HG02981 (cell line): ENCODE results near the gene KRT17.
"Not testable (repeated sequence)": the region's sequence is repeated elsewhere in the genome, so short reads cannot be mapped to it uniquely, and the experiment has no call there.

Experiments used
- ATAC-seq: cut with Tn5 transposase; IDR thresholded peaks from one replicate; pipeline ENCODE4 v1.9.1; 2021; ENCODE audit warnings: mild to moderate bottlenecking, moderate library complexity; ENCODE audit not compliant: unreplicated experiment

The KRT17 gene

GRCh38 chr17:41654678-41655607 lies 30.6 kb upstream of the KRT17 start:
- no peak for ATAC-seq

- ATAC-seq, result no peak
Observed at GRCh38 chr17:41653892-41654677, 29.7 kb upstream of the KRT17 start.

GRCh38 chr17:41653421-41653820 lies 29.0 kb upstream of the KRT17 start:
- ATAC-seq, result no peak

GRCh38 chr17:41652461-41652970 lies 28.1 kb upstream of the KRT17 start:
- no peak for ATAC-seq

- ATAC-seq, result no peak
Observed at GRCh38 chr17:41651625-41652460, 27.5 kb upstream of the KRT17 start.

GRCh38 chr17:41650794-41651624 lies 26.6 kb upstream of the KRT17 start:
- ATAC-seq, result no peak

- no peak for ATAC-seq
Observed at GRCh38 chr17:41649923-41650519, 25.6 kb upstream of the KRT17 start.

- ATAC-seq, result no peak
Observed at GRCh38 chr17:41648411-41649195, 24.2 kb upstream of the KRT17 start.

GRCh38 chr17:41647940-41648410 lies 23.6 kb upstream of the KRT17 start:
- ATAC-seq, result no peak

- no peak for ATAC-seq
Observed at GRCh38 chr17:41647038-41647813, 22.9 kb upstream of the KRT17 start.

- no peak for ATAC-seq
Observed at GRCh38 chr17:41642252-41643156, 18.1 kb upstream of the KRT17 start.

GRCh38 chr17:41640596-41640995 lies 16.2 kb upstream of the KRT17 start:
- ATAC-seq, result not testable (repeated sequence)

GRCh38 chr17:41639492-41640473 lies 15.4 kb upstream of the KRT17 start:
- no peak for ATAC-seq

- no peak for ATAC-seq
Observed at GRCh38 chr17:41638941-41639340, 14.6 kb upstream of the KRT17 start.

- ATAC-seq, result no peak
Observed at GRCh38 chr17:41638194-41638593, 13.8 kb upstream of the KRT17 start.

- no peak for ATAC-seq
Observed at GRCh38 chr17:41636652-41637051, 12.3 kb upstream of the KRT17 start.
